NB4 (cell line): Measurements from ENCODE around the gene BAIAP2.
"Not testable (repeated sequence)": the region's sequence is repeated elsewhere in the genome, so short reads cannot be mapped to it uniquely, and the experiment has no call there.

Source experiments
- DNase-seq: peaks from one replicate; pipeline ENCODE4 v3.0.0; 2010; ENCODE audit warnings: low read depth
- H3K4me3 ChIP-seq: one replicate; pipeline ENCODE4 v1.5.1; 2011; ENCODE audit warnings: mild to moderate bottlenecking, low read depth, low read length, moderate library complexity
- CTCF ChIP-seq: IDR thresholded peaks from one replicate; pipeline ENCODE4 v1.5.1; 2012; ENCODE audit warnings: low read depth, low read length
- MAX ChIP-seq: IDR thresholded peaks from 2 replicates; pipeline ENCODE4 v1.6.1; 2011; ENCODE audit warnings: low read depth, low read length
- MYC ChIP-seq: IDR thresholded peaks from 2 replicates; pipeline ENCODE4 v1.6.1; 2011; ENCODE audit warnings: low read depth, low read length
- POLR2A ChIP-seq: IDR thresholded peaks from 2 replicates; pipeline ENCODE4 v1.6.1; 2011; ENCODE audit warnings: mild to moderate bottlenecking; ENCODE audit not compliant: insufficient read length; ENCODE audit errors: extremely low read depth

Gene BAIAP2

GRCh38 chr17:81028506-81028858, 6.5 kb upstream of the BAIAP2 start:
- no peak for DNase-seq
- H3K4me3 ChIP-seq, result no peak overlapping the region
- TF ChIP-seq MAX (no peak), MYC (no peak), CTCF (no peak), POLR2A (no peak)

- DNase-seq, result no peak
- TF ChIP-seq MYC, result no peak
- no peak for TF ChIP-seq MAX
- no peak for TF ChIP-seq CTCF
- TF ChIP-seq POLR2A, result no peak
- no peak overlapping the region for H3K4me3 ChIP-seq
Measured at GRCh38 chr17:81029859-81030258, 5.1 kb upstream of the BAIAP2 start.

GRCh38 chr17:81030312-81030711, 4.6 kb upstream of the BAIAP2 start:
- DNase-seq, H3K4me3 ChIP-seq: not testable (repeated sequence)

GRCh38 chr17:81030741-81031565, 4.0 kb upstream of the BAIAP2 start:
- TF ChIP-seq POLR2A, result no peak
- no peak for TF ChIP-seq CTCF
- no peak for TF ChIP-seq MAX
- no peak for TF ChIP-seq MYC
- no peak for DNase-seq
- H3K4me3 ChIP-seq, result no peak overlapping the region

GRCh38 chr17:81031566-81032550, 3.1 kb upstream of the BAIAP2 start:
- H3K4me3 ChIP-seq, result no peak overlapping the region
- TF ChIP-seq MYC (no peak), CTCF (no peak), MAX (no peak), POLR2A (no peak)
- DNase-seq, result no peak
